Measurements from ENCODE around the gene KIAA0825.

KIAA0825 gene

DNA sequence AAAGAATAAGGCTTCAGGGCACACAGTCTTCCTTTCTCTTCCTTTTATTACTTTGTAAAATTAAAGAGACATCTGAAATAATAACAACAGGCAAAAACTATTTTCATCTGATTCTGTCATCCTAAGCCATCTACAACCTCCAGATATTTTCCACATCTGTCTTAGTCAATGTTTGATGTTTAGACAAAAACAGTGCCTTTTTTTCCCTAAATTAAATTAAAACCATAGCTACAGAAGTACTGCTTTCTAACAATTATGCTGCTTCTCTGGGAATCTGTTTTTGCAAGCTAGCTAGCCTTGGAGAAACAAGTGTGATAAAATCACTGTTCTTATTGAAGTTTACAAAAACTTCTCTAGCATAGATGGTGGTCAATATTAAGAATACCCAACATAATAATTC lies 95.4 kb downstream of the KIAA0825 start:
- intact Hi-C loops (cut with DNase I) = no loop called here
- no peak for DNase-seq

DNA sequence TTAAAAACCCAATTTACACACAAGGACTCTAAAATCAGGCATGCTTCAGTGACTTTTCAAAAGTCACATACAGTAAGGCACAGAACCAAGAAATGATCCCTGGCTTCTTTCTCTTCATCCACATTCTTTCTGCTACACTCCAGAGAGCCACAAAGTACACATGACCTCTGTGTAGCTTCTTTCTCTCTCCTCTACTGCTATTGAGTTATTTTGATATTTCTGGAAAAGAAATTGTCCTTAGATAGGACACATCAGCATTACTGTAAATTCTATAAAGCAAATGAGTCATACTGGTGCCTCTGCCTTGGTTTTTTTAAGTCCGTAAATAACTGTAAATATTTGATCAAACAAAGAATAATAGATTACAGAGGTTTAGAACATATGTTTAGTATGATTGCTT lies 96.3 kb downstream of the KIAA0825 start:
- DNase-seq = no peak
- intact Hi-C loops (cut with DNase I) = no loop called here

DNA sequence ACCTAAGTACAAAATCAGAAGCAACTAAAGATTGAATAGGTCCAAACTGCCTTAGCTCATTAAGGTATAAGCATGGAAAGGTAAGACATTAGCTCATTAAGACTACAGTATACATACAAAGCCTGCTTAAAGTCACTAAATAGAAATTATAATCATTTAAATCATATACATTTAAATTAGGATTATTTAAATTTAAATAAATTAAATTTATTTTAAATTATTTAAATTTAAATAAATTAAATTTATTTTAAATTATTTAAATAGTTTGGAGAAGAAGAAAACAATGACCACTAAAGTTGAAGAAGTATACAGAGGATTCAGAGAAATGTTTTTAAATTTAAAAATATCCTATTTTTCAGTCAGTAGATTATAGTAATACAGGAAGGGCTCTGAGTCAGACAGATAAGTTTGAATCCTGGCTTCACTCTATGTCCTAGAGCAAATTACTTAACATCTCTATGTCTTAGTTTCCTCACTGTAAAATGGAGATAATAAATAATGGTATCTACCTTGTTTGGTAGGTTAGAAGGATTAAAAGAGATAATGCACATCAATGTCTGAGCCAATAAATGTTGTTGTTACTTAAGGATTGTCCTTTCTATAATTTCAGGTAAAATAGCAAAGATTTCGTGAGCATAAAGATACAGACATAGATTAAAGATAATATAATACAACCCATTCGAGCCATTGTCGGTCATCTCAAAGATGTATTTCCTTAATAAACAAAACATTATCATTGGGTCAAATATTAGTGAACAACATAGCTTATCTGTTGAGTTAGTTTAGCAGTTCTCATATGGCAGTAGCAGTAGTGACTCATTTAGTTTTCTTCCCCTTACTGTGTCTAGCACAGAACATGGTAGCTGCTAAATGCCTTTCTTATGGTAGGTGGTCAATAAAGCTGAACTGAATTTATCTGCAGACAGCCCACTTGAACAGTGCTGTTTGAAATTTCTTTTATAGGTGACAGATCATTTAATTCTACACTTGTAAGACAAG lies 100.6 kb downstream of the KIAA0825 start:
- DNase-seq = no peak
- intact Hi-C loops (cut with DNase I) = no loop called here

DNA sequence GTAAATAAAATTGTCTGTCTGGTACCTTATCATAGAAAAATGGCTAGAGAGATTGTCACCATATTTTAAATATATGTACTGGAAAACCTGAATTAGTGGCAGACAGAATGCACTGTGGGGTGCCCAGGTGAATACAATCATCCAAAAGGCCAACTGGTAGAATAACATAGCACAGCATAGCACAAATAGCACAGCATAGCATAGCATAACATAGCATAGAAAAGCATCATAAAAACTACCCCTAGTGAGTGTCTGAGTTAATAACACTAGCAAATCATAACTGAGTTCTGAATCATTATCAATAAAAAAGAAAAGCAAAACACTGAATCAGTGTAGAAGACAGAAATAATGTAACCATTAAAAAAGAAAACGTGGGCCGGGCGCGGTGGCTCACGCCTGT lies 102.3 kb downstream of the KIAA0825 start:
- no peak for DNase-seq
- intact Hi-C loops (cut with DNase I) = no loop called here

DNA sequence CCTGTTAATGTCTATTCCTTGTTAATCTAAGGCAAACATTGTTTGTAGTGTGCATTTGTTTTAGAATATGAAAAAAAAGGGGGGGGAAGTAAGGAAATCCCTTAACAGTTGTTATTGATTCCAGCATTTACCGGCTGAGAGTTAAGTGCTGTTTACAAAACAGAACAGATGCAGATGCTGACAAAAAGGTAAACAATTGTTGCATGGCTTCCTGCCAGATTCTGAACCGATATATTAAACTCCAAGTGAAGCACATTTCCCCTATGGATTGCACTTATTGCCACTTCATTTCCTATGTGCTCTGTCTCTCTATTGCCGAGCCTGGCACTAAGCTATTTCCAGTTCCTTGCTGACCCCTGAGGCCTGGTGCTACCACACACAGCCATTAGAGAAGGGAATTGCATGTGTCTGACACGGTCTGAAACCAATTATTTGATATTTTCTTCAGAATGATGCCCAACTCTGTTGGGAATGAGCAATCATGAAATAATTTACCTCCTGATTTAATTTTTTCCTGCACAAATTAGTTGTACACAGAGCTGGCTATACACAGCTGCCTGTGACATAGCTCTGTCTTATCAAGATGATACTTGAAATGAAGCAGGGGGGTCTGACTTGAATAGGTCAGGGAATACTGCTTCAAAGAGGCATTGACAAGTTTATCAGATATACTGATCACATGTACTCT lies 109.8 kb downstream of the KIAA0825 start:
- no peak for DNase-seq
- intact Hi-C loops (cut with DNase I) = no loop called here

DNA sequence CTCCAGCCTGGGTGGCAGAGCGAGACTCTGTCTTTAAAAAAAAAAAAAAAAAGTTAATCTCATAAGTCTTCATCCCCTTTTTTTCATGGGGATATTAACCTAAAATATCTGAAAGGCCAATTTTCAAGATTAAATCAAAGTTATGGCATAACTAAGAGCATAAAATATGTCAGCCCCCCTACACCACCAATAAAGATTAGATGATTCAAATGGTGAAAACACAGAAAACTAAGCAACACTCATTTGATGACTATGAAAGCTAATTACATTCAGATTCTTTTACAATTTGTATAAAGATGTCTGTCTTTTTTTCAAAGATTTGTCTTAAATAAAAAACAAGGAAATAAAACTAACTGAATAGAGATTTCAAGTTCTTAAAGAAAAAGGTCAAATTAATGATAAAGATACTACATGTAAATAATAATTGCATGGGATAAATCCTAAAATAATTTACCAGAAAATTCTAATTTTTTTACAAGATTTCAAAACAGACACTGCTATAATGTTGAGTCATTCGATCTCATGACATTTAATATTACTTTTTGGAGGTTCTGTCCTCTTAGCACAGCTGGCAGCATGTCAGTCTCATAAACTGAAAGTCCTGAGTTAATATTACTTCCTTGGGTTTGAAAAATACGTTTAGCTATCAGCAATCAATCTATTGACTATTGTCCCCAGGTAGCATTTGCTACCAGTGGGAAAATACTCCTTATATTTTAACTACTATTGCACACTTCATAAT lies 112.9 kb downstream of the KIAA0825 start:
- no peak for DNase-seq
- intact Hi-C loops (cut with DNase I) = no loop called here

DNA sequence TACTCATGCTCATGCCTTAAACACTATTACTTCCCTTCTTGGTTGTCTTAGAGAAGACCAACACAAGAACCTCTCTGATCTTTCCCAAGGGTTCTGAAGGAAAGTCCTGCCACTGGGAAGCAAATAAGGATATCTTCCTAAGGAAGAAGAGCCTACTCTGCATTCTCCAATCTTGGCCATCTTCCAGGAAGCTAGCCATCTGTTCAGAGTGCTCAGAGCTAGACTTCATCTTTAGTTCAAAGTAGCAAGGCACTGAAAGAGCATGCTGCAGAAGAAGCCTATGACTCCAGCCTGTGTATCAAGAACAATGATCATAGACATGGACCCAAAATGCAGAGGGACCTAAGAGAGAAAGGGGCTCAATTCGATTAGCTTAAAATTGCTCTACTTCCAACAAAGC lies 114.7 kb downstream of the KIAA0825 start:
- DNase-seq = no peak
- intact Hi-C loops (cut with DNase I) = no loop called here

DNA sequence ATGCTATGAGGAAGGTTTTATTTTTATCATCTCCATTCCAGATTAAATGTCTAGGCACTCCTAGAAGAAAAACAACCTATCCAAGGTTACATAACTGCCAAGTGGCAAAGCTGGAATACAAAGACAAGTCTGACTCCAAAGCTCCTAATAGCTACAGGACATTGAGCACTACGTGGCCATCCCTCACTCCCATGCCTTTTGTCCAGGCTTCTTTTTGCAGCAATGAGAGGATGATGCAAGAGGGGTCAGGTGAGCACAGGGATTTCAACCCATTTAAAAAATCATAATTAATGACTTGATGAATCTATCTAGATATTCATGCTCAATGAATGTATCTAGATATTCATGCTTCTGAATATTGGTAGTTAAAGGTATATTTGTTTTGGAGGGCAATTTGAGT lies 117.0 kb downstream of the KIAA0825 start:
- no peak for DNase-seq
- intact Hi-C loops (cut with DNase I) = no loop called here

DNA sequence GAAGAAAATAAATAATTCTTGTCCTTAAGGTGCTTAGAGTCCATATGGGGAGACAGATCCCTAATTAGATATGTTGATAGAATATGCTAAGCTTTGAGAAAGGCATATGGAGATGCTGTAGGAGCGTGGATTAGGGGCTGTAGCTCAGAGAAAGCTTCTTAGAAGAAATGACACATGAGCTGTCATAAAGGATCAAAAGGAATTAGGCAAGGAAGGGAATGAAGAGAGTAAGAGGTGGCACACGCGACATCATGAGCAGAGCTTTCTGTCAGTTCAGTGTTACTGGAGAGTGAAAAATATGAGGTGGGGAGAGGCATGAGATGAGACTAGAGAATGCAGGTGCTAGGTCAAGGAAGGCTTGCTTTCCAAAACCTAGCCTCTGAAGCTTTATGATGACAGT lies 118.6 kb downstream of the KIAA0825 start:
- no peak for DNase-seq
- intact Hi-C loops (cut with DNase I) = no loop called here

DNA sequence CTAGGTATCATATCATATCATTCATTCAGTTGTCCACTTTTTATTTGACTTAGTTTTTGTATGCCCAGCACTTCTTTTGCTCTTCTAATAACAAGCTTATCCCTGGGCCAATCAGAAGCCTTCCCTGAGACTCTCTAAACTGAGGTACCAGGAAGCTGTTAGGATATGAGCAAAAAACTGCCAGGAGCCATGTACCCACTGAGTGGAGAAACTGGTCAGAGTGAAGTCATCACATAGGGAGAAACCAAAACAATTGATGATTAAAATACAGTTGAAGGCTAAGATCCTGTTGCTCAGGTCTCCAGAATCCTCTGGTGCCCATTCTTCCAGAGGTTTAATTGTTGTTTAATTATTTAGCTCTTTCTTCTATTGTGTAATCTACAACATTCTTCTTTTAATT lies 120.2 kb downstream of the KIAA0825 start:
- no peak for DNase-seq
- intact Hi-C loops (cut with DNase I) = no loop called here

DNA sequence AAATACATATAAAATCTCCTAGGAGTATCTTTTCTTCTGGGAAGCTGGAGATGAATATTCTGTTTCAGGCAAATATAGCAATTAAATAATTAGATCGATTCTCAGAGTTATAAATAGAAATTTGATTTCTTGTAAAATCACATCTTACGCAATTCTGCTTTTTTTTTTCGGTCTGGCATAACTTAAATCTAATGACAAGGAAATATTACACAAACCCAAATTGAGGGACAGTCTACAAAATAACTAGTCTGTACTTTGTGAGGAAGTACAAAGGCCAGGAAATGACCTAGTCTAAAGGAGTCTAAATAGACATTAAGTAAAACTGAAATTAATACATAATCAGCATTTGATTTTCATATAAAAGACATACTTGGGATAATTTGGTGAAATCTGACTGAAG lies 133.3 kb downstream of the KIAA0825 start:
- intact Hi-C loops (cut with DNase I) = no loop called here
- no peak for DNase-seq

DNA sequence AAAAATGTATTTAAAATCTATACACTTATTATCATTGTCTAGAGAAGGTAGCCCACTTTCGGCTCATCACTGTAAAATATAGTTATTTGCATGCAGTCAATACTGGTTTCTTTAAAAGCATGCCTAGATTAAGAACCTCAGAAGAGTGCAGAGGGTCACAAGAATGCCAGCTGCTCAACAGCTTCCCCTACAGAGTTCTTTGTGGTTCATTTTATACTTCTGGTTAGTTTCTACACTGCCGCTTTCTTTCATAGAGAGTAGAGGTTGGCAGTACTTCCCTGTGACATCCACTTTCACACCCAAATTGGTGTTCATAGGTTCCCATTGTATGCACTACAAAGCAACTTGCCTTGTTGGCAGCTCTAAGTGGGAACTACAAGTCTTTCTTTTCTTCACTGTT lies 137.3 kb downstream of the KIAA0825 start:
- DNase-seq = no peak
- intact Hi-C loops (cut with DNase I) = no loop called here

DNA sequence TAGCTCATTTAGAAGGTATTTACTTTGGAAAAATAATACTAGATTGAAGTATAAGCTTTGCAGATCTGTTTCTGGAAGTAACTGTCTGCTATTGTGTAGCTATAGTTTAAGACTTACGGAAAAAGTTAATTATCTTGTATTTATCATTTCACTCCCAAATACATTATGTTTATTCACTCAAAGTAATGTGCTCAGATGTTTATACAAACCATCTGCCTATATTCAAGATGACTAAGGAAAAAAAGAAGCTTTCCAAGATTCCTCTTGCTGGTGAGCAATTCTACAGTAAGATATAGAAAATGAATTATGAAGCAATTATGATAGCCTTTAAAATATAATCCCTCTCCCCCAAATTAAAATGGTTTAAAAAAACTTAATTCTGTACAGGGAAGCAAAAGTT lies 137.9 kb downstream of the KIAA0825 start:
- DNase-seq = no peak
- intact Hi-C loops (cut with DNase I) = no loop called here

DNA sequence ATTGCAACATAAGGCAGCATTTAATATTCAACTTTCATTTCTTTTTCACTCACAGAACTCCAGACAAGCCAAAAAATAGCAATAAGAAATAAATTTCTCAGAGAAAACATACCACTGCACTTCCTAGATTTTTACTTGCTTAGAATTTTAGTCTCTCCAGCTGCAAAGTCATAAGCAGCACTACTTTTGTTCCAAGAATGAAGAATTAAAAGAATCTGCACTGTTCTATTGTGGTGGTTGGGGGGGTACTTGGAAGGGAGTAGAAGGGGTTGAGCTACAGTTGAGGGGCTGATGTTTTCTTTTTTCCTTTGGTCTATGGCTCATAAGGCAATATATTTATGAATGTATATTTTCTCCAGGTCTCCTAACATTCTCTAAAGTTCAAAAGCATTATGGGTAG lies 144.5 kb downstream of the KIAA0825 start:
- intact Hi-C loops (cut with DNase I) = no loop called here
- DNase-seq = no peak

DNA sequence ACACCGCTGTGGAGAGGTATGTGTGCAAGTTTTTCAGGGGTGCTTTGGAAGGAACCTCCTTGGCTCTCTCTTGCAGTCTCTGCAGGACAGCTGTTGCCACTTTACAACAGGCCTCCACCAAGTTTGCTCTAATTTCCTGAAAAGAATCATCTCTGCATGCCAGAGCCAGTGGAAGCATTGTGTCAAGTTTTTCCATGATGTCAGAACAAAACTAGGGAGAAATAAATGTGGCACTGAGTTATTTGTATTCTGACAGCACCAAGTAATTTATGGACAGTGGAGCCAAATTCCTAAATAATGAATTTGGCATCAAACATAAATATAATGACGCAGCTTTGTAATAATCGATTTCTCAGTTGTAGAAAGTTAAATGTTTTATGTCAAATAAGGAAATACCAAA lies 146.9 kb downstream of the KIAA0825 start:
- intact Hi-C loops (cut with DNase I) = no loop called here
- DNase-seq = no peak

DNA sequence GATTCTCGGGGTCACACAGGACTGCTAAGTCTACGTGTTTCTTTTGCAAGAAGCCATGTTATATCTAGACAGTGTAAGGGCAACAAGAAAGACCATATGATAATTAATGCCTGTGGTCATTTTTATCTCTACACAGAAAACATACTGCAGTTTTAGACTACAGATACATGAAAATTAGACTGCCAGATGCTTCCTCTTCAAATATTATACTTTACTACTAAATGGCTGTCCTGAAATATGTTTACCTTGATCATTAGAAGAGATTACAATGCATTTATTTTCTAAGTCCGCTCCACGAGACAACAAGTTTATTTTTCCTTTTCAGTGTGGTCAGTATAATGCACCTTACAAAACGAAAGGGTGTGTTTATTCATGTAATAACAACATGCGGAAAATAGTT lies 147.6 kb downstream of the KIAA0825 start:
- DNase-seq = no peak
- intact Hi-C loops (cut with DNase I) = no loop called here

DNA sequence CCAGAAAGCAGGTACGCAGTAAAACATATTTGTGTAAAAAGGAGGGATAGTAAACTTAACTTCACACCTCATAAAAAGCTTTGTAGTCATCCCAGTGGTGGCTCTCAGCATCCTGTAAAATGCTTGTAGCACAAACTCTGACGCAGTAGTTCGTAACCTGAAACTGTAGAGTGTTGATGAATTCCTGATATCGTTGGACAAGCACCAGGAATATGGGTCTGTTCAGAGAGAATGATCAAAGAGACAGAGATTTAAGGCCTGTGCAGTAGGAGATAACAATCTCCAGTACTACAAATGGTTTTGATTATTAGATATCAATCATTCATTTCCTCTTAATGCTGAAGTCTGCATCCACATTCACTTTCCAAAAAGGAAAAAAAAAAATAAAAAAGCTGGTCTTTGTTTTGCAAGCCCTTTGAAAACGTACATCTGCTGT lies 148.5 kb downstream of the KIAA0825 start:
- intact Hi-C loops (cut with DNase I) = no loop called here
- no peak for DNase-seq

DNA sequence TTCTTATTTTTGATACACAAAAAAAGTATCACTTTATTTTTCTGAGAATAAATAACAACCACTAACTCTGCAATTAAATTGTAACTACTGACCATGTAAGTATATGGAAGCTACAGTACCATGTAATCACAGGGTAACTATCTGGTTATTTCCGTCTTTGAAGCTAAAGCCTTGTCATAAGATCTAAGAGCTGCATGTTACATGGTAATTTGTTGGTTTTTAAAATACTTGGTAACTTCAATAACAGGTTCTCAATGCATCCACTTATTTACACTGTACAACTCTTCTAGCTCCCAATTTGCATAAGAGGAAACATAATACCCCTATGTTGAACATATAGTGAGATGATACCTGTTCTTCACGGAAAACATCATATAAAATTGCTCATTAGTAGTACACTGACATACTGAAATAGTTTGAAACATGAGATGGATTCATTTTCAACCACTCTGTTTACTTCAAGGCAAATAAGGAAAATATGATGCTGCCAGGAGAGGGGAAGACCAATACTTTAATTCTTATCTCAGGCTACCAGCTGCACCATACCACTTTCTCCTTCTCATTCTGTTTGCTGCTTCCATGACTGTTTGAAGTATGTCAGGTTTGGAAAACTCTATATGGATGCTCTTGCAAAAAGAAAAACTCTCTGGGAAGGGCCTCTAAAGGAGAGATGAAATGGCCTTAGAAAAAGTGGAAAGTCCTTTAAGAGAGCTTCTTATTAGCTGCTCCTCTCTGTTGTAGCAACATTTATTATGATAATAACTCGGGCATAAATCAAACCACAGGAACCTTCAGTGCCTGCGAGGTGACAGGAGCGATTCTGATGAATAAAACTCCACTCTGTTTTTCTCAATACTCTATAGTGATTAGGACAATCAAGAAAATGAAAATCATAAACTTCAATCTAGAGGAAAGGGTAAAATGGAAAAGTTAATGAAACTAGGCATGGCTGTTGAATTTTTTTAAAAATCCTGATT lies 150.2 kb downstream of the KIAA0825 start:
- intact Hi-C loops (cut with DNase I) = no loop called here
- no peak for DNase-seq
